C4-2B (cell line): ENCODE results near the gene NCAPH2.

Experiments used
- H3K27ac ChIP-seq: fragments of 450-650 bp; 2 replicates; pipeline ENCODE4 v1.5.1; 2017
- CTCF ChIP-seq: fragments of 450-650 bp; conservative IDR thresholded peaks from 2 replicates; pipeline ENCODE4 v1.5.1; 2017; ENCODE audit warnings: mild to moderate bottlenecking
- ZFX ChIP-seq: fragments of 450-650 bp; IDR thresholded peaks from 2 replicates; pipeline ENCODE4 v1.6.1; 2017

Gene NCAPH2

GRCh38 chr22:50498322-50498890 lies 9.6 kb upstream of the NCAPH2 start:
- TF ChIP-seq ZFX (no peak), CTCF (peak; percentile 85)
- H3K27ac ChIP-seq: peak overlapping the region; percentile 15

GRCh38 chr22:50500452-50500851 lies 7.6 kb upstream of the NCAPH2 start:
- TF ChIP-seq CTCF (no peak), ZFX (no peak)
- no peak overlapping the region for H3K27ac ChIP-seq

- TF ChIP-seq CTCF (no peak), ZFX (no peak)
- H3K27ac ChIP-seq: no peak overlapping the region
Observed at GRCh38 chr22:50502096-50502495, 5.9 kb upstream of the NCAPH2 start.

- no peak for TF ChIP-seq ZFX
- TF ChIP-seq CTCF: no peak
- no peak overlapping the region for H3K27ac ChIP-seq
Observed at GRCh38 chr22:50502628-50503474, 5.2 kb upstream of the NCAPH2 start.

- H3K27ac ChIP-seq: no peak overlapping the region
- TF ChIP-seq ZFX (no peak), CTCF (no peak)
Observed at GRCh38 chr22:50503475-50504145, 4.4 kb upstream of the NCAPH2 start.

GRCh38 chr22:50504369-50505211 lies 3.4 kb upstream of the NCAPH2 start:
- H3K27ac ChIP-seq: no peak overlapping the region
- TF ChIP-seq ZFX (no peak), CTCF (no peak)
